ENCODE data around the gene SLFN13. TPM values are rescaled to one million over a fixed set of nuclear protein-coding genes. Genes with fewer than 3 reads are reported as not detected.

SLFN13 gene
- total and polyA plus RNA-seq, 2 donors (not counting 1 experiment from before 2014, with no cell fraction given): 1.3 to 2.0 TPM

DNA sequence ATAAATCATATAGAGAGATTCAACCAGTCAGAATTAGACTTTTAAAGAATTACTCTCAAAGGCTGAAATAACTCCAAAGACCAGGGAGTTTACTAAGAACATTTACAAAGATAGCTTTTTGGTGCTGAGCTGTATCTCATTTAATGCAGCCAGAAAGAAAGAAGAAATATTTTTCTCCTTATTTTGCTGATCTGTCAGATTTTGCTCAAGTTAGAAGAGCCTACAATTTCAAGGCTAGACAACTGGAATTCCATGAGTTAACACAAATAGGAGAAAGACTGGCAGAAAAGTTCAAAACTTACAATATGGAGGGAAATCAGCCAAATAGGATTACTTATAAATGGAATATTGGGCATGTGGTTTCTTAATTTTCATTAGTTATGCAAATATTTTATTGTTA, 10.1 kb downstream of the SLFN13 start:
- DNase-seq (ENCODE audit: low read depth in 2 of 2): no peak
- TF ChIP-seq, protein P1, sequence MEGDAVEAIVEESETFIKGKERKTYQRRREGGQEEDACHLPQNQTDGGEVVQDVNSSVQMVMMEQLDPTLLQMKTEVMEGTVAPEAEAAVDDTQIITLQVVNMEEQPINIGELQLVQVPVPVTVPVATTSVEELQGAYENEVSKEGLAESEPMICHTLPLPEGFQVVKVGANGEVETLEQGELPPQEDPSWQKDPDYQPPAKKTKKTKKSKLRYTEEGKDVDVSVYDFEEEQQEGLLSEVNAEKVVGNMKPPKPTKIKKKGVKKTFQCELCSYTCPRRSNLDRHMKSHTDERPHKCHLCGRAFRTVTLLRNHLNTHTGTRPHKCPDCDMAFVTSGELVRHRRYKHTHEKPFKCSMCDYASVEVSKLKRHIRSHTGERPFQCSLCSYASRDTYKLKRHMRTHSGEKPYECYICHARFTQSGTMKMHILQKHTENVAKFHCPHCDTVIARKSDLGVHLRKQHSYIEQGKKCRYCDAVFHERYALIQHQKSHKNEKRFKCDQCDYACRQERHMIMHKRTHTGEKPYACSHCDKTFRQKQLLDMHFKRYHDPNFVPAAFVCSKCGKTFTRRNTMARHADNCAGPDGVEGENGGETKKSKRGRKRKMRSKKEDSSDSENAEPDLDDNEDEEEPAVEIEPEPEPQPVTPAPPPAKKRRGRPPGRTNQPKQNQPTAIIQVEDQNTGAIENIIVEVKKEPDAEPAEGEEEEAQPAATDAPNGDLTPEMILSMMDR (conservative IDR thresholded peaks at IDR 0.05 in 1 of 2, IDR thresholded peaks at IDR 0.05 in 1 of 2; ENCODE audit: low read depth in 1 of 2, low read length in 2 of 2): no peak
- no peak for TF ChIP-seq EZH2 (IDR thresholded peaks at IDR 0.05; ENCODE audit: low read length, missing control alignments)
- no peak overlapping the region for H3K4me3 ChIP-seq (replicated peaks in 1 of 4; ENCODE audit: control extremely low read depth in 1 of 4, insufficient read depth in 1 of 4, low read depth in 3 of 4, low read length in 4 of 4)

DNA sequence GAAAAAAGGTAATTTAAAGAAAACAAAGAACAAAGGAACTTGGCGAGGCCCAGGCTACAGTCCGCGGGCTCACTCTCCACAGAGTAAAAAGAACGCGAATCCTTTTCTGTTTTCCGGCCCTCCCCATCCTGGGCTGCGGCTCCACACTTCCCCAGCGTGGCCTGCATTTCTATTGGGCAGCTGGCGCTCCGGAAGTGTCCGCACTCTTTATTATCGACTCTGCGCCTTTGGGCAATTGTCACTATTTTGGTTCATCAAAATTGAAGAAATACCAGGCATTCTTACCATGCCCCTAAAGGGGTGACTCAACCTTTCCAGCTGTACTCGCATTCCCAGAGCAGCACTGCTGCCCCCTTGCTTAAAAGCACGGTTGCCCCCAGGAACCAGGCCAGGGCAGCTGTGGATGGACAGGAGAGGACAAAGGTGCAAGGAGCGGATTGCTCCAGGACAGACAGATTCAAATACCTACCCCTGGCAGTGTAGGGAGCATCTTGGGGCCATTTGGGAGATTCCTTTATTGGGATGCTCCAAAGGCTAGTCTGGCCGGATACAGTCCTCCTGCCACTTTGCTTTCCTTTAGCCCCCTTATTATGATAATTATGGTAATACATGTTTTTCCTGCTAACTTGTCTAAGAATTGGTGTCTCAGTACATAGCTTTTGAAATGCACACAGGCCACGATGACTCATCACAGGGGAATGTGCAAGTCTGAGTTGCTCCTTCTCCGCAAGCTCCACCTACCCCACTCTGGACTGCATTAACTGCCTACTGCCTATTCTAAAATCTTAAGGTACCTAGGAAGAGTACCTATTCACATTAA, 15.3 kb downstream of the SLFN13 start:
- Histone ChIP-seq H3K9me3 (ENCODE audit: control insufficient read depth, insufficient read depth, low read depth, low read length) (no peaks in the 10 kb centered on the region), H3K4me1 (ENCODE audit: control insufficient read depth, extremely low read depth, insufficient read depth, low read length) (peaks cover 2% of the 10 kb centered on the region), H3K79me2 (ENCODE audit: control insufficient read depth, insufficient read depth, low read length) (peaks cover 37% of the 10 kb centered on the region), H3K27me3 (ENCODE audit: control insufficient read depth, insufficient read depth, low read length) (no peaks in the 10 kb centered on the region), H3K4me3 (replicated peaks in 1 of 4; ENCODE audit: control extremely low read depth in 1 of 4, insufficient read depth in 1 of 4, low read depth in 3 of 4, low read length in 4 of 4) (peak overlapping the region; percentile 51 to 85 (median 70)), H3K4me2 (ENCODE audit: extremely low read depth, insufficient read depth, low read length) (peak overlapping the region; percentile 67), H2AFZ (ENCODE audit: low read length) (peak overlapping the region; percentile 53), H4K20me1 (ENCODE audit: control insufficient read depth, extremely low read depth, insufficient read depth, low read length) (no peaks in the 10 kb centered on the region), H3K9ac (ENCODE audit: insufficient read depth, low read length) (peak overlapping the region; percentile 69), H3K36me3 (ENCODE audit: control insufficient read depth, insufficient read depth, low read length) (no peaks in the 10 kb centered on the region), H3K27ac (ENCODE audit: insufficient read depth, low read length) (peak overlapping the region; percentile 89)
- peak; percentile 99 to 100 for DNase-seq (ENCODE audit: low read depth in 2 of 2)
- TF ChIP-seq, protein P1 (conservative IDR thresholded peaks at IDR 0.05 in 1 of 2, IDR thresholded peaks at IDR 0.05 in 1 of 2; ENCODE audit: low read depth in 1 of 2, low read length in 2 of 2): peak; percentile 28 to 42
- no peak for TF ChIP-seq EZH2 (IDR thresholded peaks at IDR 0.05; ENCODE audit: low read length, missing control alignments)

More for the DNA sequence above, 10.1 kb downstream of the SLFN13 start:
- Histone ChIP-seq H3K4me2 (ENCODE audit: extremely low read depth, insufficient read depth, low read length) (no peak overlapping the region), H3K79me2 (ENCODE audit: control insufficient read depth, insufficient read depth, low read length) (no peaks in the 10 kb centered on the region), H3K4me1 (ENCODE audit: control insufficient read depth, extremely low read depth, insufficient read depth, low read length) (peaks cover 2% of the 10 kb centered on the region), H3K36me3 (ENCODE audit: control insufficient read depth, insufficient read depth, low read length) (no peaks in the 10 kb centered on the region), H3K27me3 (ENCODE audit: control insufficient read depth, insufficient read depth, low read length) (no peaks in the 10 kb centered on the region), H4K20me1 (ENCODE audit: control insufficient read depth, extremely low read depth, insufficient read depth, low read length) (no peaks in the 10 kb centered on the region), H3K9ac (ENCODE audit: insufficient read depth, low read length) (no peak overlapping the region), H3K27ac (ENCODE audit: insufficient read depth, low read length) (no peak overlapping the region), H3K9me3 (ENCODE audit: control insufficient read depth, insufficient read depth, low read depth, low read length) (no peaks in the 10 kb centered on the region), H2AFZ (ENCODE audit: low read length) (no peak overlapping the region)

DNA sequence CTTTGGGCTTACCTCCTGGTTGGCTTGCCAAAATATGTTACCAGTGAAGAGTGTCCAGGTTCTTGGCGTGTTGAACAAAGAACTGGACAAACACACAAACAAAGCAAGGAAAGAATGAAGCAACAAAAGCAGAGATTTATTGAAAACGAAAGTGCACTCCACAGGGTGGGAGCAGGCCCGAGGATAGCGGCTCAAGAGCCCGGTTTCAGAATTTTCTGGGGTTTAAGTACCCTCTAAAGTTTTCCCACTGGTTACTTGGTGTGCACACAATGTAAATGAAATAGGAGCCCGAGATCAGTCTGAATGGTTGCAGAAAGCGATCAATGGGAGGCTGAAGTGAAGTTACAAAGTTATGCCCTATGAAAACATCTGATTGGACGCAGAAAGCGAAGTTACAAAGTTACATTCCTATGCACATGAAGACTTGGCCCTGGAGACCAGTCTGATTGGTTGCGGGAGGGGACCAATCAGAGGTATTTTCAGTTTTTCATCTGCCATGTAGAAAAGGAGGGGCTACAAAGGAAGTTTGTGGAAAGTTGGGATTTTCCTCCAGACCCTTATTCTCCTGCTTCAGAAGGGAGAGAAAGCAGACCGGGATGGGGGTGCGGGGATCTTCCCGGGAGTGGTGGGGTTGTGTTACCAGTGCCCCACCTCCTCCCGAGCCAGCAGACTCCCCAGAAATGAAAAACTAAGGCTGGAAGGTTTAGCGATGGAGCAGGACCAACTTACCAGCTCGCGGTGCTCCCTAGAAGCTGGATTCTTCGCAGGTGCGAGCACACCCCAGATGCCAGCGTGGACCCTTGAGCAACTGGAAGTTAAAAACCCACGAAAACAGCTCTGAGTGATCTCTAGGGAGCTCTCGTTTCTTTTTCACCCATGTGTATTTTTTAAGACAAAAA, 16.1 kb downstream of the SLFN13 start, which contains the start of gene SLFN12:
Gene SLFN12, minus strand, starts transcription at position 325 of the 899 bp plus-strand sequence. CDS start 9,472 bp downstream, outside the sequence.
- no peaks in the 10 kb centered on the region for H3K27me3 ChIP-seq (ENCODE audit: control insufficient read depth, insufficient read depth, low read length)

More for the DNA sequence above, 16.1 kb downstream of the SLFN13 start, which contains the start of gene SLFN12:
- H3K4me1 ChIP-seq (ENCODE audit: control insufficient read depth, extremely low read depth, insufficient read depth, low read length): peaks cover 2% of the 10 kb centered on the region
- peak; percentile 98 for DNase-seq (ENCODE audit: low read depth in 2 of 2)
- H3K4me3 ChIP-seq (replicated peaks in 1 of 4; ENCODE audit: control extremely low read depth in 1 of 4, insufficient read depth in 1 of 4, low read depth in 3 of 4, low read length in 4 of 4): peak within 1 kb of the TSS; percentile 51 to 85 (median 70)
- no peaks in the 10 kb centered on the region for H3K36me3 ChIP-seq (ENCODE audit: control insufficient read depth, insufficient read depth, low read length)
- H2AFZ ChIP-seq (ENCODE audit: low read length): peak within 1 kb of the TSS; percentile 53
- peaks cover 42% of the 10 kb centered on the region for H3K79me2 ChIP-seq (ENCODE audit: control insufficient read depth, insufficient read depth, low read length)
- TF ChIP-seq, protein P1 (conservative IDR thresholded peaks at IDR 0.05 in 1 of 2, IDR thresholded peaks at IDR 0.05 in 1 of 2; ENCODE audit: low read depth in 1 of 2, low read length in 2 of 2): no peak
- TF ChIP-seq EZH2 (IDR thresholded peaks at IDR 0.05; ENCODE audit: low read length, missing control alignments): no peak
- H3K9me3 ChIP-seq (ENCODE audit: control insufficient read depth, insufficient read depth, low read depth, low read length): no peaks in the 10 kb centered on the region
- peak within 1 kb of the TSS; percentile 69 for H3K9ac ChIP-seq (ENCODE audit: insufficient read depth, low read length)
- no peaks in the 10 kb centered on the region for H4K20me1 ChIP-seq (ENCODE audit: control insufficient read depth, extremely low read depth, insufficient read depth, low read length)
- peak within 1 kb of the TSS; percentile 86 for H3K4me2 ChIP-seq (ENCODE audit: extremely low read depth, insufficient read depth, low read length)
- H3K27ac ChIP-seq (ENCODE audit: insufficient read depth, low read length): peak within 1 kb of the TSS; percentile 89

Data from fibroblast of lung (primary cell).